ENCODE data around the gene EPB41L2. TPM values are rescaled to one million over a fixed set of nuclear protein-coding genes. Genes with fewer than 3 reads are reported as not detected.

EPB41L2 gene
- total RNA-seq, 1 experiment from 2014 or later = 22.5 TPM

GRCh38 chr6:130978180-130978579 is 84.9 kb downstream of the EPB41L2 start:
- no TSS peak for BruUV-seq (replicated peaks)
- ChIA-PET POLR2A (interaction anchor here (1.1 kb wide), 1 partner anchor 11 kb away, joined by 3 read pairs; no protein-coding TSS in a partner anchor), CTCF (interaction anchor here (0.6 kb wide), 1 partner anchor 99 kb away, joined by 3 read pairs; no protein-coding TSS in a partner anchor)
- no peaks in the 10 kb centered on the region for H3K9me3 Mint-ChIP-seq (ENCODE audit: unreplicated experiment)
- H3K27ac Mint-ChIP-seq (ENCODE audit: low read depth, unreplicated experiment) = no peak overlapping the region
- intact Hi-C loops (cut with micrococcal nuclease) = no loop called here
- no peak overlapping the region for H3K4me3 Mint-ChIP-seq (ENCODE audit: unreplicated experiment)
- TF ChIP-seq, protein P1, sequence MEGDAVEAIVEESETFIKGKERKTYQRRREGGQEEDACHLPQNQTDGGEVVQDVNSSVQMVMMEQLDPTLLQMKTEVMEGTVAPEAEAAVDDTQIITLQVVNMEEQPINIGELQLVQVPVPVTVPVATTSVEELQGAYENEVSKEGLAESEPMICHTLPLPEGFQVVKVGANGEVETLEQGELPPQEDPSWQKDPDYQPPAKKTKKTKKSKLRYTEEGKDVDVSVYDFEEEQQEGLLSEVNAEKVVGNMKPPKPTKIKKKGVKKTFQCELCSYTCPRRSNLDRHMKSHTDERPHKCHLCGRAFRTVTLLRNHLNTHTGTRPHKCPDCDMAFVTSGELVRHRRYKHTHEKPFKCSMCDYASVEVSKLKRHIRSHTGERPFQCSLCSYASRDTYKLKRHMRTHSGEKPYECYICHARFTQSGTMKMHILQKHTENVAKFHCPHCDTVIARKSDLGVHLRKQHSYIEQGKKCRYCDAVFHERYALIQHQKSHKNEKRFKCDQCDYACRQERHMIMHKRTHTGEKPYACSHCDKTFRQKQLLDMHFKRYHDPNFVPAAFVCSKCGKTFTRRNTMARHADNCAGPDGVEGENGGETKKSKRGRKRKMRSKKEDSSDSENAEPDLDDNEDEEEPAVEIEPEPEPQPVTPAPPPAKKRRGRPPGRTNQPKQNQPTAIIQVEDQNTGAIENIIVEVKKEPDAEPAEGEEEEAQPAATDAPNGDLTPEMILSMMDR (IDR thresholded peaks at IDR 0.05; ENCODE audit: unreplicated experiment) = no peak
- no peak for DNase-seq (ENCODE audit: unreplicated experiment)
- no peaks in the 10 kb centered on the region for H3K36me3 Mint-ChIP-seq (ENCODE audit: insufficient read depth, unreplicated experiment)
- no peaks in the 10 kb centered on the region for H3K27me3 Mint-ChIP-seq (ENCODE audit: insufficient read depth, unreplicated experiment)
- peaks cover 7% of the 10 kb centered on the region for H3K4me1 Mint-ChIP-seq (ENCODE audit: insufficient read depth, unreplicated experiment)

DNA sequence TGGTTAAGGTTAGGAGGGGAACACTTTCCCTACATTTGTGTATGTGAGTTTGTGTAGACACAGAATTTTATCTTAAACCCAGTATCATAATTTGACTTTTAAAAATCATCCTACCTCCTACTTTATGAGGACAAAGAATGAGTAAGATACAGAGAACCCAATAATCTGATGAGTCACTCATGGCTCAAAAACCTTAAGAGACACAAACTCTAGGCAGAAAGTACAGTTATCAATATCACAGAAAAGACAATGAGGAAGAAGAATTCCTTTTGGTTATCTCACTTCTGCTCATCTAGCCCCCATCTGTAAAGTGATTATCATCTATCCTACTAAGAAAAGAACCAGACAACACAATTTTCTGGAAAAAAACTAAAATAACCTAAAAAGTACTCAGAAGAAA is 87.7 kb downstream of the EPB41L2 start:
- H3K9me3 Mint-ChIP-seq (ENCODE audit: unreplicated experiment) = no peaks in the 10 kb centered on the region
- no peaks in the 10 kb centered on the region for H3K36me3 Mint-ChIP-seq (ENCODE audit: insufficient read depth, unreplicated experiment)
- ChIA-PET POLR2A (no interaction called here), CTCF (no interaction called here)
- H3K4me1 Mint-ChIP-seq (ENCODE audit: insufficient read depth, unreplicated experiment) = peaks cover 7% of the 10 kb centered on the region
- TF ChIP-seq, protein P1 (IDR thresholded peaks at IDR 0.05; ENCODE audit: unreplicated experiment) = no peak
- H3K4me3 Mint-ChIP-seq (ENCODE audit: unreplicated experiment) = no peak overlapping the region
- no peak overlapping the region for H3K27ac Mint-ChIP-seq (ENCODE audit: low read depth, unreplicated experiment)
- DNase-seq (ENCODE audit: unreplicated experiment) = no peak
- no peaks in the 10 kb centered on the region for H3K27me3 Mint-ChIP-seq (ENCODE audit: insufficient read depth, unreplicated experiment)
- intact Hi-C loops (cut with micrococcal nuclease) = no loop called here
- no TSS peak for BruUV-seq (replicated peaks)

DNA sequence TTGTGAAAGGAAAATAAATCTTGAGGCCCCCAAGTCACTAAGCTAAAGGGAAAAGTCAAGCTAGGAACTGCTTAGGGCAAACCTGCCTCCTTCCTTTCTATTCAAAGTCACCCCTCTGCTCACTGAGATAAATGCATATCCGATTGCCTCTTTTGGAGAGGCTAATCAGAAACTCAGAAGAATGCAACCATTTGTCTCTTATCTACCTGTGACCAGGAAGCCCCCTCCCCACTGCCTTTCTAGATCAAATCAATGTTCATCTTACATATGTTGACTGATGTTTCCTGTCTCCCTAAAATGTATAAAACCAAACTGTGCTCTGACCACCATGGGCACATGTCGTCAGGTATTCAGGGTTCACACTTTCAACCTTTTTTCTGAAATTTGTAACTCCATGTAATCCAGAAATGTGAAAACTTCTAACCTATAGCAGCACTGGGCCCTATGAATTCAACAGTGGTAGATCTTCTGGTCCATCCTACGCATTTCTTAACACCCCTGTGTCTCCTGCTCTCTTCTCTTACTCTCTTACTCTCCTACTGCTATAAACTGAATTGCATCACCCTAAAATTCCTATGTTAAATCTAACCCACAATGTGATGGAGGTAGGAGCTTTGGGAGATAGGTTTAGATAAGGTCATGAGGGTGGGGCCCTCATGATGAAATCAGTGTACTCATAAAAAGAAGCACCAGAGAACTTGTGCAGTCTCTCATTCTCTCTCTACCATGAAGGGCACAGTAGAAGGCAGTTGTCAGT is 89.3 kb downstream of the EPB41L2 start:
- TF ChIP-seq, protein P1 (IDR thresholded peaks at IDR 0.05; ENCODE audit: unreplicated experiment) = no peak
- H3K4me1 Mint-ChIP-seq (ENCODE audit: insufficient read depth, unreplicated experiment) = peaks cover 7% of the 10 kb centered on the region
- DNase-seq (ENCODE audit: unreplicated experiment) = no peak
- no peaks in the 10 kb centered on the region for H3K27me3 Mint-ChIP-seq (ENCODE audit: insufficient read depth, unreplicated experiment)
- H3K27ac Mint-ChIP-seq (ENCODE audit: low read depth, unreplicated experiment) = no peak overlapping the region
- intact Hi-C loops (cut with micrococcal nuclease) = no loop called here
- ChIA-PET POLR2A (no interaction called here), CTCF (interaction anchor here (0.6 kb wide), 1 partner anchor 24 kb away, joined by 3 read pairs; no protein-coding TSS in a partner anchor)
- H3K4me3 Mint-ChIP-seq (ENCODE audit: unreplicated experiment) = no peak overlapping the region
- BruUV-seq (replicated peaks) = no TSS peak
- H3K36me3 Mint-ChIP-seq (ENCODE audit: insufficient read depth, unreplicated experiment) = no peaks in the 10 kb centered on the region
- no peaks in the 10 kb centered on the region for H3K9me3 Mint-ChIP-seq (ENCODE audit: unreplicated experiment)

DNA sequence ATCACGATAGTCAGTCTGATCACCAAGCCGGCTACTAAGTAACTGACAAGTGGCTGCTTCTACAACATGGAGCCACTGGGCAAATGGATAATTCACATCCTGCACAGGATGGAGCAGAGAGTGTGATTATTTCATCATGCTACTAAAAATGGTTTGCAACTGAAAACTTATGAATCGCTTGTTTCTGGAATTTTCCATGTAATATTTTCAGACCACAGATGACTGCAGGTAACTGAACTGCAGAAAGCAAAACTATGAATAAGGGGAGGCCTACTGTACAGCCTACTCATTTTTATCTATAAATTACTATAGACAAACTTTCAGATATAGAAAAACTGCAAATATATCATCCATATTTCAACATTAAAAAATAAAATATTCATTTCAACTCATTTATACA is 91.5 kb downstream of the EPB41L2 start:
- no peaks in the 10 kb centered on the region for H3K27me3 Mint-ChIP-seq (ENCODE audit: insufficient read depth, unreplicated experiment)
- H3K9me3 Mint-ChIP-seq (ENCODE audit: unreplicated experiment) = no peaks in the 10 kb centered on the region
- DNase-seq (ENCODE audit: unreplicated experiment) = no peak
- no TSS peak for BruUV-seq (replicated peaks)
- H3K36me3 Mint-ChIP-seq (ENCODE audit: insufficient read depth, unreplicated experiment) = no peaks in the 10 kb centered on the region
- no peak overlapping the region for H3K27ac Mint-ChIP-seq (ENCODE audit: low read depth, unreplicated experiment)
- intact Hi-C loops (cut with micrococcal nuclease) = no loop called here
- CTCF ChIA-PET = interaction anchor here (1.4 kb wide), 1 partner anchor 15 kb away, joined by 3 read pairs; no protein-coding TSS in a partner anchor
- peaks cover 7% of the 10 kb centered on the region for H3K4me1 Mint-ChIP-seq (ENCODE audit: insufficient read depth, unreplicated experiment)
- no peak overlapping the region for H3K4me3 Mint-ChIP-seq (ENCODE audit: unreplicated experiment)
- POLR2A ChIA-PET = no interaction called here
- TF ChIP-seq, protein P1 (IDR thresholded peaks at IDR 0.05; ENCODE audit: unreplicated experiment) = no peak
